ENCODE results near the gene FRY.

- TF ChIP-seq CTCF (IDR thresholded peaks at IDR 0.05) (no peak), EZH2 (IDR thresholded peaks at IDR 0.05; ENCODE audit: borderline replicate concordance, insufficient read depth, low read depth, low read length, poor library complexity, severe bottlenecking) (no peak)
Observed at GRCh38 chr13:32347651-32348050, 316.1 kb downstream of the FRY start.

All from B cell (primary cell).